Activated naive CD4-positive, alpha-beta T cell treated with Interleukin-2 at 50 U/mL for 16 hours (primary cell): ENCODE measurements around the gene PRDM13.
"Not testable (repeated sequence)": the region's sequence is repeated elsewhere in the genome, so short reads cannot be mapped to it uniquely, and the experiment has no call there.

Experiments used
- DNase-seq: peaks from one replicate; pipeline ENCODE4 v3.0.0-alpha.2; 2020

The PRDM13 gene

DNA sequence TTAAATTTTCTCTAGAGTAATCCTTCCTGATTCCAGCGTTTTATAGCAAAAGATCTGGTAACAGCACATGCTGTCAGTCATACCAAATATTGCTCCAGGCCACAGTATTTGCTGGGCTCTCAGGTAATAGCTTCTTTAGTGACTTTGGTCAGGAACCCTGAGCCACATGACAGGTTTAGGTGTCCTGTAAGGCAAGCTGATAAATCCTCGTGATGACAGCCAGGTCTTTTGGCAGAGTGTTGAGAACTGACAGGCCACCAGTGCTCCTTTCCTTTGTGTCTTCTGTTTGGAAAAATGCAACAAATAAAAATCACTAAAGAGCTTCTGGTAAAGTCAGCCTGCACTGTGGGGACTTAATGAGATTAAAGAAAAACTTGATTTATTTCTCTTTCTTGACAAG lies 34.6 kb downstream of the PRDM13 start:
- no peak for DNase-seq

DNA sequence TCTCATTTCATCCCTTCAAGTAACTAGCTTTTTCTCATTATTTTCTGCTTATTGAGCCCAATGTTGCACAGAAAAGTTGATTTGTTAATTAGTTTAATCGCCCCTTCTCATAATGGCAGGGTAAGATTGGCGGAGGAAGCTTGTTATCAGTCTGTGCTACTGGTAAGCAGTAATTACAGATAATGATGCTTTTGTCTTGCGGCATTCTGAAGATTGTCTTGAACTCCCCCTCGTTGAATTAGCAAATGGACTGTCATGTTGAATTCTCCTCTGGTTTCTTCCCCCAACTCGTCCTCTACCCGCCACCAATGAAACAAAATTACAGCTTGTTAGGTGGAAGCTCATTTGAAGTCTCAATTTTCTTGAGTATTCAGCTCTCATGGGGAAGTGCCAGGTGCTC lies 39.4 kb downstream of the PRDM13 start:
- no peak for DNase-seq

DNA sequence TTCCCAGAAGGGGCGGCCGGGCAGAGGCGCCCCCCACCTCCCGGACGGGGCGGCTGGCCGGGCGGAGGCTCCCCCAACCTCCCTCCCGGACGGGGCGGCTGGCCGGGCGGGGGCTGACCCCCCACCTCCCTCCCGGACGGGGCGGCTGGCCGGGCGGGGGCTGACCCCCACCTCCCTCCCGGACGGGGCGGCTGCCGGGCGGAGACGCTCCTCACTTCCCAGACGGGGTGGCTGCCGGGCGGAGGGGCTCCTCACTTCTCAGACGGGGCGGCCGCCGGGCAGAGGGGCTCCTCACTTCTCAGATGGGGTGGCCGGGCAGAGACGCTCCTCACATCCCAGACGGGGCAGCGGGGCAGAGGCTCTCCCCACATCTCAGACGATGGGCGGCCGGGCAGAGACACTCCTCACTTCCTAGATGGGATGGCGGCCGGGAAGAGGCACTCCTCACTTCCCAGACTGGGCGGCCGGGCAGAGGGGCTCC lies 43.5 kb downstream of the PRDM13 start:
- DNase-seq: not testable (repeated sequence)

DNA sequence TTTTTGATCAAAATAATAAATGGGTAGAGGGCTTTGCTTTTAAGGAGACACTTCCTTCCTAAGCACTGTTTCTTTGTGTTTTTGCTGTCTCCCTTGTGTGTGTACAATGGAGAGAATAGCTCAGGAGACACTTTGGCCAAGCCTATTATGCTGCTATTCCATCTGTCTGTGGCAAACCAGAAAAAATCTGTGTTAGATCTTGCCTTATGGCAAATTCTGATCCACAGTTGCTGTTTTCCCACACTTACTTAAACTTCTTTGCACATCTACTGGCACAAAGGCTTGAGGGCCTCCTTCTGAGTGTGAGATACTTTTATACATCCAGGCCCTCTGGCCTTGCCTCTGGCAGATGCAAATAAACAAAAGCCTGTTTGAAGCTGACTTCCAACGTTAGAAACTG lies 53.6 kb downstream of the PRDM13 start:
- no peak for DNase-seq

DNA sequence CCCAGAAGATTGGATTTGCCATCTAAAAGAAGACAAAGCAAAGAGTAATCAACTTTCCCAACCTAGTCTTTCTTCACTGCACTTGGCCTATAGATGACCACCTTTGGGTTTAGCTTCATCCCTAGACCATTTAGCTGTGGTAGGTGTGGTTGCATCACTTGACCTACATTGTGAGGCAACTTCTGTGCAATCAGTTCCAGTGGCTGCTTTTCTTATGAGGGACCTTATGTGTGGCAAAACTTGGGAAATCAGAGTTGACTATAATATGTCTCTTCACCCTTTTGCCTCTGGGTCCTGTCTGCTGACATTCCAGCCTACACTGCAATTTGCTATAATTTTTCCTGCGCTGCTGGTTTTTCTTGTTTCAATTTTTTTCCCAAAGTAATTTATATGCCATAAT lies 55.2 kb downstream of the PRDM13 start:
- DNase-seq: no peak

DNA sequence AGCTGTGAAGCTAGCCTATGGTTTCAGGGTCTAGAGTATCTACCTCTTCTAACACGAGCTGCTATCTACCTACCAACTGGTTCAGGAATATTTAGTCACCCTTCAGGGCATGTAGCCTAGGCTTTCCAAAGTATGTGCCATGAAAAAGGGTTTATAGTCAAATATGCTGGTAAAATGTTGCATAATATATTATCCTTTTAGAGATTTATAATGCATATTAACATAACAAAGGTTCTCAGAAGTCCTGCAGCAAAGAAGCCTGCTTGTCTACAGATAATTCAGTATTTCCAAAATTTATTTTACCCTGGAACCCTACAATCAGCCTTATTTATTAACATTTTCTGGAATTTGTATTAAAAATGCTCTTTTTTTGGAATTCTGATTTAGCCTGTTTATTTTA lies 56.0 kb downstream of the PRDM13 start:
- DNase-seq: no peak
